Measurements from ENCODE around the gene ACTRT2.

The ACTRT2 gene

GRCh38 chr1:3029481-3029961 is 8.3 kb downstream of the ACTRT2 start:
- TF ChIP-seq CTCF (conservative IDR thresholded peaks at IDR 0.05): no peak
- no peak overlapping the region for H3K27ac ChIP-seq

GRCh38 chr1:3029991-3030662 is 8.9 kb downstream of the ACTRT2 start:
- TF ChIP-seq CTCF (conservative IDR thresholded peaks at IDR 0.05): no peak
- no peak overlapping the region for H3K27ac ChIP-seq

DNA sequence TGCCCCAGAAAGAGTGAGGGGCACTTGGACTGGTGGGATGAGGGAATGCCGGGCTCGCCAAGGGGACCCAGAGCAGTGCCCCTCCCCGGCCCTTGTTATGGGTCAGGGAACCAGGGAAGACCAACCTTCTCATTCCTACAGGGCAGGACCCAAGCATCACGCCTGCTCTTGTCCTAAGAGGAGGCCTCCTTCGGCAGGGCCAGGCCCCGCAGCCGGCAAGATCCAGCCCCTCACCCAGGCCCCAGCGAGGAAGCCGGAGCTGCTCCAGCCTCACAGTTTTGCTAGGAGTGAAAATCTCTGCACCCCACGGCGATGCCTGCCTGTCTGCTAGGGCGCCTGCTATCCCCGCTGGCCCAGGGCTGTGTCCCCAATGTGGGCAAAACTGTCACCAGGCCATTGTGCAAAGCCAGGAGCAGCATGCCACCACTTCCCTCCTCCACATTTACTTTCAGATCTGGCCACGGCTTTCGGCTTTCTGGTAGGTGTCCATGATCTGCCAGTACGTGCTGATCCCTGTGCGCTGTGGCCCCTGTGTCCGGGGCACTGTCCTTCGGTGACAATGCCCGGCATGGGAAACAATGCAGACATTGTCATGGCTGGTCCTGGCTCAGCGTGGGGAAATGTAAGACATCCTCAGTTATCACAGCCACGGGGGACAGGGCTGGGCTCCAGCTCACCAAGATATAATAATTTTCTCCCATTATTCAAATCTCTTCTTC is 9.6 kb downstream of the ACTRT2 start:
- TF ChIP-seq CTCF (conservative IDR thresholded peaks at IDR 0.05): no peak
- H3K27ac ChIP-seq: no peak overlapping the region

DNA sequence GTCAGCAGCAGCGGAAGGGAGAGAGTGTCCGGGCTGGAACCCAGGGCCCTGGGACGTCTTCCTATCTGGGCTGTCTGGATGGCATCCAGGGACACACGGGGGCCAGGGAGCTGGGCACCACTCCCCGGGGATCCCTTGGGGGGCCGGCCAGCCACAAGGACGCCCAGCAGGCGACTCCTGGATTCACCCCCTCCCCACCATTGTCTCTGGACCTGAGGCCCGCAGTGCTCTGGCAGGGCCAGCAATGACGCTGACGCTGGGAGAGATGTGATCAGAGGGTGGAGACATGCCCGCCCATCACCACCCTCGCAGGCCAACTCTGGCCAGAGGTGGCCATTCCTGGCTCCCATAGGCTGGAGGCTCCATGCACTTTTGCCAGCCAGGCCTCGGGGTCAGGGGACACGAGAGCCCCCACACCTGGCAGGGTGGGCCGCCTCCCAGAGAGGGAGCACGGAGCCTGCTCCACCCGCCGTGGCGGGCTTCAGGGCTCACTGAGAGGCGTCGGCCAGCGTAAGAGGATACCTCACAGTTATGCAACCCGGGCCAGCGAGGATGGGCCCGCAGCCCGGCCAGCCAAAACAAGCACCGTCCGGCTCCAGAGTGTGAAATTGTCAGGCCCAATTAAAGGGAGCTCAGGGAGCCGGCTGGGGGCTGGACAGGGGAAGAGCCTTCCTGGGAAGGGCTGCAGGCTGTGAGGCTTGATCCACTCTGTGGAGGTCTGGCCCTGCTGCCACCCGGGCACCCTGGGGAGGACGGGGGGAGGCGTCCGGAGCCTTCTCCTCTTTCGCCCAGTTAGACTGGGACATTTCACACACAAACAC is 10.3 kb downstream of the ACTRT2 start:
- no peak for TF ChIP-seq CTCF (conservative IDR thresholded peaks at IDR 0.05)
- no peak overlapping the region for H3K27ac ChIP-seq

DNA sequence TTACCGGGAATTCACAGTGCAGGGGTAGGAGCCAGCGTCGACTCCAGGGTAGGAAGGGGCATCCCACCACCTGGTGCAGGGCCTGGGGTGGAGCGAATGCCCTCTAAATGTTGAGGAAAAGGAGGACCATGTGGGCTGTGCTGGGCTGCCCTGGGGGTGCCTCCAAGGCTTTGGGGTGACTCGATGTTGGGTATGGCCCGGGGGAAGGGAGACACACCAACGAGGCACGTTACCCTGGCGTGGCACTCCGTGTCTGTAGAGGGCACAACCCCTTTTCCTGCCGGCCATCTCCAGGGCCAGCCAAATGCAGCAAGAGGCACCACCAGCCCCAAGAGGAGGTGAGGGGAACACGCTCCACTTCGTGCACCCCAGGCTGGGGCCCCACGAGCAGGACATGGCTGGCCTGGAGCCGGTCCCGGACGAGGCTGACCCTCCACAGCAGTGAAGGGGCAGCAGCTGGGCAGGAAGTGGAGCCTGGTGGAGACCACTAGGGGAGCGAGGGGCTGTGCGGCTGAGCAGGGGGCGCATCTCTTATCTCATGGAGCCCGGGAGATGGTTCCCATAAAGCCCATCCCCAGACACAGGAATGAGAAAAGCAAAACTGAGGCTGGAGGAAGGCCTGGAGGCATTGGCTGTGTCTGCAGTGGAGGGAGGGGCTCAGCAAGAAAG is 11.2 kb downstream of the ACTRT2 start:
- no peak overlapping the region for H3K27ac ChIP-seq
- no peak for TF ChIP-seq CTCF (conservative IDR thresholded peaks at IDR 0.05)

DNA sequence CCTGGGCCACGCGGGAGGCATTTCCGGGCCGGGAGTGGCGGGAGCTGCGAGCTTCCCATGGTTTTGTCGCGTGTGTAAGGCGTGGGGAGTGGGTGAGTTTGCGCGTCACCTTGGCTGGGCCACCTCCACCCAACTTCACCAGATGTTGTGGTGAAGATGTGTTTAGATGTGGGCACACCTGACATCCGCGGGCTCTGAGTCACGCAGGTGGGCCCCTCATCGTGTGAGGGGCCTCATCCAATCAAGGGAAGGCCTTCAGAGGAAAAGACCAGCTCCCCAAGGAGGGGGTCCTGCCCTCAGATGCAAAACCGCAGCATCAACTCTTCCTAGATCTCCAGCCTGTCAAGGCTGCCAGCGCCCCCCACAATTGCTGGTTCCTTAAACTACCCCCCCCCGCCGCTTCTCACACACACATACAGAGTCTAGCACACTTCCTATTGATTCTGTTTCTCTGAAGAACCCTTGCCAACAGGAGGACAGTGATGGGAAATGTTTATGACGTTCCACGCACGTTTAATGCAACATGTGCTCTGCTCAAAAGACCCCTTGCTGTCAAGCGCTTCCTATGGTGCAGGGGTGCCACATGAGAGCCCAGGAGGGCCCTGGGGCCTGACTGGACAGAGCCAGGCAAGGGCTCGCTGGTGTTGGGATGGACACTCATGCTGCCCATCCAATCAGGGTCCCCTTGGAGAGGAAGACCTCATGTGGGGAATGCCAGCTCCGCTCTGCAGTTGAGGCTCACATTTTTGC is 11.9 kb downstream of the ACTRT2 start:
- no peak for TF ChIP-seq CTCF (conservative IDR thresholded peaks at IDR 0.05)

More for the DNA sequence above, 11.9 kb downstream of the ACTRT2 start:
- no peak overlapping the region for H3K27ac ChIP-seq

Data from VCaP (cell line).